H1 (cell line): ENCODE measurements around the gene INPP5A. TPM values are rescaled to one million over a fixed set of nuclear protein-coding genes. Genes with fewer than 3 reads are reported as not detected.

Experiments used
- CTCF ChIA-PET: fragments of 300-600 bp; sonication (Branson Sonifier 250); formaldehyde crosslinking; loops from one replicate; lab custom pipeline; 2021; ENCODE audit not compliant: partially characterized antibody; lab: Charles Lee
- POLR2A ChIA-PET: fragments of 300-600 bp; sonication (Branson Sonifier 250); formaldehyde crosslinking; loops from one replicate; lab custom pipeline; 2021; ENCODE audit warnings: inconsistent platforms; ENCODE audit not compliant: partially characterized antibody; lab: Charles Lee
- DNase-seq, 2 experiments: peaks; one replicate each; pipeline versions ENCODE4 v3.0.0 to v3.0.0-alpha.2; 2010 to 2022; ENCODE audit warnings: low spot score in 2 of 2, low read depth in 1 of 2, mixed read lengths in 1 of 2
- FAIRE-seq: peaks from 2 replicates; lab custom pipeline; 2011; peaks lifted over from hg19 to GRCh38; lab: Jason Lieb, UNC
- H2AFZ ChIP-seq: 2 replicates; pipeline ENCODE4 v1.8.1; 2012; ENCODE audit warnings: low read length, inconsistent platforms
- H2AK5ac ChIP-seq: 2 replicates; pipeline ENCODE4 v1.6.1; 2013; ENCODE audit warnings: low read depth, low read length
- H2BK120ac ChIP-seq: replicated peaks from 2 replicates; pipeline ENCODE3; 2013; ENCODE audit warnings: low read depth, low read length, inconsistent platforms
- H2BK12ac ChIP-seq: 2 replicates; pipeline ENCODE4 v1.6.1; 2013; ENCODE audit warnings: low read depth, low read length
- H2BK15ac ChIP-seq: 2 replicates; pipeline ENCODE4 v1.6.1; 2013; ENCODE audit warnings: low read length
- H2BK20ac ChIP-seq: 2 replicates; pipeline ENCODE4 v1.6.1; 2013; ENCODE audit warnings: low read length
- H2BK5ac ChIP-seq: 2 replicates; pipeline ENCODE4 v1.6.1; 2013; ENCODE audit warnings: low read depth, low read length
- H3K14ac ChIP-seq: 2 replicates; pipeline ENCODE4 v1.6.1; 2013; ENCODE audit warnings: inconsistent platforms; ENCODE audit not compliant: insufficient read length
- H3K18ac ChIP-seq: 2 replicates; pipeline ENCODE4 v1.6.1; 2013; ENCODE audit warnings: low read length; ENCODE audit errors: extremely low read depth
- H3K23ac ChIP-seq: 2 replicates; pipeline ENCODE4 v1.6.1; 2013; ENCODE audit warnings: inconsistent platforms; ENCODE audit not compliant: insufficient read length
- H3K23me2 ChIP-seq: 2 replicates; pipeline ENCODE4 v1.6.1; 2013; ENCODE audit warnings: low read depth, low read length
- H3K27ac ChIP-seq: 2 replicates; pipeline ENCODE4 v1.6.1; 2011; ENCODE audit warnings: low read depth, low read length, inconsistent platforms
- H3K27me3 ChIP-seq, 4 experiments: replicated peaks in 1 of 4; 1 replicate in 1 of 4; 2 replicates in 3 of 4; pipeline versions ENCODE4 v1.6.1 to v1.8.1; 2011 to 2013; ENCODE audit warnings: low read length in 3 of 4, mild to moderate bottlenecking in 3 of 4, inconsistent platforms in 2 of 4, mixed read lengths in 2 of 4, moderate library complexity in 1 of 4; ENCODE audit not compliant: control insufficient read depth in 3 of 4, insufficient read depth in 3 of 4; ENCODE audit errors: extremely low read depth in 1 of 4
- H3K36me3 ChIP-seq, 4 experiments: 2 replicates each; pipeline versions ENCODE4 v1.6.1 to v1.8.1; 2011 to 2013; ENCODE audit warnings: mild to moderate bottlenecking in 4 of 4, low read length in 3 of 4, moderate library complexity in 2 of 4, control low read depth in 1 of 4, inconsistent platforms in 1 of 4; ENCODE audit not compliant: insufficient read depth in 4 of 4, control insufficient read depth in 2 of 4
- H3K4ac ChIP-seq: replicated peaks from 2 replicates; pipeline ENCODE3; 2013; ENCODE audit warnings: low read length, low read depth, mixed read lengths, inconsistent platforms; ENCODE audit not compliant: insufficient read length
- H3K4me1 ChIP-seq, 4 experiments: replicated peaks in 1 of 4; 1 replicate in 1 of 4; 2 replicates in 3 of 4; pipeline versions ENCODE4 v1.6.1 to v1.8.1; 2011 to 2013; ENCODE audit warnings: low read length in 3 of 4, inconsistent platforms in 2 of 4, mixed read lengths in 1 of 4; ENCODE audit not compliant: insufficient read depth in 4 of 4, control insufficient read depth in 3 of 4
- H3K4me2 ChIP-seq, 2 experiments: 2 replicates each; pipeline versions ENCODE4 v1.6.1 to v1.8.1; 2011 to 2013; ENCODE audit warnings: low read depth in 2 of 2, low read length in 2 of 2, control low read depth in 1 of 2, inconsistent platforms in 1 of 2, mild to moderate bottlenecking in 1 of 2; ENCODE audit not compliant: insufficient read depth in 1 of 2
- H3K4me3 ChIP-seq, 4 experiments: fragments of 200-600, 300-600 bp in 1 of 4; sonication (generic), shearing (Covaris generic), sonication (Bioruptor Twin) in 1 of 4; 2 replicates each; pipeline versions ENCODE4 v1.5.1 to v1.8.1; 2011 to 2016; ENCODE audit warnings: low read length in 4 of 4, low read depth in 3 of 4, control low read depth in 2 of 4, inconsistent platforms in 2 of 4, mild to moderate bottlenecking in 2 of 4, mixed read lengths in 1 of 4, moderate library complexity in 1 of 4; ENCODE audit not compliant: insufficient read depth in 2 of 4; ENCODE audit errors: extremely low read depth in 1 of 4
- H3K56ac ChIP-seq: replicated peaks from 2 replicates; pipeline ENCODE3; 2013; ENCODE audit warnings: low read depth, mild to moderate bottlenecking, mixed read lengths, low read length, inconsistent platforms; ENCODE audit not compliant: insufficient read length
- H3K79me1 ChIP-seq: 2 replicates; pipeline ENCODE4 v1.6.1; 2013; ENCODE audit warnings: low read depth, low read length, control low read depth
- H3K79me2 ChIP-seq, 2 experiments: 2 replicates each; pipeline versions ENCODE4 v1.6.1 to v1.8.1; 2012 to 2013; ENCODE audit warnings: low read length in 2 of 2, mild to moderate bottlenecking in 2 of 2, inconsistent platforms in 1 of 2; ENCODE audit not compliant: insufficient read depth in 2 of 2, control insufficient read depth in 1 of 2
- H3K9ac ChIP-seq, 4 experiments: replicated peaks in 1 of 4; 1 replicate in 1 of 4; 2 replicates in 3 of 4; pipeline versions ENCODE4 v1.6.1 to v1.8.1; 2011 to 2013; ENCODE audit warnings: low read depth in 3 of 4, low read length in 3 of 4, control low read depth in 2 of 4, mild to moderate bottlenecking in 2 of 4, moderate library complexity in 2 of 4, inconsistent platforms in 1 of 4; ENCODE audit errors: extremely low read depth in 1 of 4
- H3K9me3 ChIP-seq, 2 experiments: 2 replicates each; pipeline versions ENCODE4 v1.6.1 to v1.8.1; 2012 to 2013; ENCODE audit warnings: mild to moderate bottlenecking in 2 of 2, moderate library complexity in 2 of 2, control low read depth in 1 of 2, inconsistent platforms in 1 of 2, low read depth in 1 of 2, low read length in 1 of 2, mixed read lengths in 1 of 2; ENCODE audit not compliant: insufficient read depth in 2 of 2
- H4K20me1 ChIP-seq, 2 experiments: replicated peaks in 1 of 2; 2 replicates each; pipeline versions ENCODE3 to v1.8.1; 2011 to 2013; ENCODE audit warnings: inconsistent platforms in 2 of 2, low read length in 2 of 2, mild to moderate bottlenecking in 1 of 2; ENCODE audit not compliant: insufficient read depth in 2 of 2, control insufficient read depth in 1 of 2
- H4K5ac ChIP-seq: 2 replicates; pipeline ENCODE4 v1.6.1; 2013; ENCODE audit warnings: low read length, low read depth, mixed read lengths, inconsistent platforms; ENCODE audit not compliant: insufficient read length
- H4K8ac ChIP-seq: 2 replicates; pipeline ENCODE4 v1.8.0; 2013; ENCODE audit warnings: mild to moderate bottlenecking, moderate library complexity, low read length, inconsistent platforms; ENCODE audit not compliant: insufficient read depth; ENCODE audit errors: extremely low read depth
- H4K91ac ChIP-seq: replicated peaks from 2 replicates; pipeline ENCODE3; 2013; ENCODE audit warnings: low read length, mixed read lengths, inconsistent platforms; ENCODE audit not compliant: insufficient read length
- ASH2L ChIP-seq: fragments of 200-600, 300-600 bp; sonication (generic); IDR thresholded peaks from one replicate; pipeline ENCODE4 v1.7.1; 2017; ENCODE audit warnings: low read length
- BACH1 ChIP-seq: IDR thresholded peaks from 2 replicates; pipeline ENCODE4 v1.6.1; 2012; ENCODE audit warnings: low read length, improper control_type of control experiment
- CHD2 ChIP-seq: IDR thresholded peaks from 2 replicates; pipeline ENCODE4 v1.6.1; 2012; ENCODE audit warnings: low read length, improper control_type of control experiment
- SP1 ChIP-seq: IDR thresholded peaks from 2 replicates; pipeline ENCODE4 v1.6.1; 2011; ENCODE audit warnings: low read depth, low read length
- SP2 ChIP-seq: IDR thresholded peaks from 2 replicates; pipeline ENCODE4 v1.6.1; 2012; ENCODE audit warnings: mild to moderate bottlenecking, low read length, inconsistent platforms
- TAF7 ChIP-seq: optimal IDR thresholded peaks from 2 replicates; pipeline ENCODE3; 2011; ENCODE audit warnings: low read depth, mild to moderate bottlenecking, inconsistent platforms, low read length, moderate library complexity, borderline replicate concordance
- USF2 ChIP-seq: IDR thresholded peaks from 2 replicates; pipeline ENCODE4 v1.6.1; 2011; ENCODE audit warnings: low read length, improper control_type of control experiment
- ZNF274 ChIP-seq: IDR thresholded peaks from 2 replicates; pipeline ENCODE4 v1.7.0; 2012; ENCODE audit warnings: low read length, borderline replicate concordance; ENCODE audit errors: extremely low read depth
- WGBS, 2 experiments: shearing (Covaris generic) in 1 of 2; methylation state at CpG; one replicate each; pipeline versions ENCODE4 v1.1.6 to v1.1.7; 2013 to 2015; ENCODE audit warnings: low lambda C conversion rate in 2 of 2, mixed read lengths in 2 of 2, inconsistent platforms in 1 of 2, low coverage in 1 of 2, missing lambda C conversion rate in 1 of 2; ENCODE audit not compliant: insufficient replicate concordance in 2 of 2, insufficient coverage in 1 of 2, insufficient read length in 1 of 2; ENCODE audit errors: extremely low coverage in 1 of 2, missing lambda C conversion rate in 1 of 2; 5-methylcytosine and 5-hydroxymethylcytosine counted together
- polyA plus RNA-seq, 7 experiments: library from polyadenylated mRNA; depleted of rRNA in 3 of 7; stranded (reverse) in 5 of 7; unstranded in 2 of 7; fragments of >200 nt in 5 of 7; fragments of 200-250 nt in 2 of 7; gene quantifications; 1 replicate in 5 of 7; 2 replicates in 1 of 7; 4 replicates in 1 of 7; pipeline versions ENCODE4 v1.2.1 to v1.2.3, GENCODE V29; 2011 to 2013; ENCODE audit warnings: missing spikeins in 2 of 7, mixed read lengths in 2 of 7
- total RNA-seq: library from RNA; stranded (reverse); fragmentation: NEBNext Ultra II Directional; extraction: Animal tissue kit (Norgen Biotek cat#: 25700); gene quantifications from 2 replicates; pipeline ENCODE4 v1.2.1, GENCODE V29; 2021

The INPP5A gene
- total and polyA plus RNA-seq, 2 of the 8 experiments (the other 6 are each of a cell fraction or from before 2014, with no cell fraction given), result 19.7 to 27.5 TPM

- no peak overlapping the region for H4K5ac ChIP-seq
- ChIA-PET CTCF (interaction anchor here (1.0 kb wide), 1 partner anchor 118 kb away, joined by 4 read pairs; no protein-coding TSS in a partner anchor), POLR2A (no interaction called here)
- H3K4ac ChIP-seq, result no peak overlapping the region
- no peak overlapping the region for H3K9ac ChIP-seq
- DNase-seq (no peak), FAIRE-seq (no peak)
- no peak overlapping the region for H2BK120ac ChIP-seq
- H3K79me1 ChIP-seq, result no peaks in the 10 kb centered on the region
- no peak overlapping the region for H2BK15ac ChIP-seq
- no peak overlapping the region for H3K4me2 ChIP-seq
- no peaks in the 10 kb centered on the region for H3K79me2 ChIP-seq
- H3K27ac ChIP-seq, result no peak overlapping the region
- H4K91ac ChIP-seq, result no peak overlapping the region
- H3K18ac ChIP-seq, result no peak overlapping the region
- H3K23ac ChIP-seq, result no peak overlapping the region
- H4K20me1 ChIP-seq, result no peaks in the 10 kb centered on the region
- H3K23me2 ChIP-seq, result no peaks in the 10 kb centered on the region
- no peak overlapping the region for H3K4me3 ChIP-seq
- H3K4me1 ChIP-seq, result no peaks in the 10 kb centered on the region
- H3K14ac ChIP-seq, result no peak overlapping the region
- peaks cover 0 to 12% of the 10 kb centered on the region in 2 experiments; a peak in 1 of 4 replicates for H3K9me3 ChIP-seq
- WGBS, 2 experiments, result 94% methylated on average over 17 of the region's 17 CpGs; no CpG with 5 or more reads in 1 of the 2 experiments
- H2AK5ac ChIP-seq, result no peak overlapping the region
- no peak overlapping the region for H2AFZ ChIP-seq
- no peak overlapping the region for H2BK20ac ChIP-seq
- no peaks in the 10 kb centered on the region for H3K27me3 ChIP-seq
- H3K56ac ChIP-seq, result no peak overlapping the region
- no peak overlapping the region for H2BK5ac ChIP-seq
- no peak overlapping the region for H2BK12ac ChIP-seq
- no peak overlapping the region; the same call in 1 of the 2 replicates for H4K8ac ChIP-seq
- no peaks in the 10 kb centered on the region for H3K36me3 ChIP-seq
- TF ChIP-seq ZNF274 (no peak), USF2 (no peak), SP1 (no peak), TAF7 (no peak), ASH2L (no peak), SP2 (no peak), BACH1 (no peak), CHD2 (no peak)
Measured at GRCh38 chr10:132676193-132676891, 138.8 kb downstream of the INPP5A start.
